ENCODE results near the gene PCMTD2. TPM values are rescaled to one million over a fixed set of nuclear protein-coding genes. Genes with fewer than 3 reads are reported as not detected.

Gene PCMTD2
- total RNA-seq, 1 experiment from 2014 or later = 45.7 TPM

GRCh38 chr20:64207641-64208590 lies 47.6 kb upstream of the PCMTD2 start:
- TF ChIP-seq EZH2phosphoT487 (IDR thresholded peaks at IDR 0.05; ENCODE audit: borderline replicate concordance, low read length) = no peak
- TF ChIP-seq, protein P1, sequence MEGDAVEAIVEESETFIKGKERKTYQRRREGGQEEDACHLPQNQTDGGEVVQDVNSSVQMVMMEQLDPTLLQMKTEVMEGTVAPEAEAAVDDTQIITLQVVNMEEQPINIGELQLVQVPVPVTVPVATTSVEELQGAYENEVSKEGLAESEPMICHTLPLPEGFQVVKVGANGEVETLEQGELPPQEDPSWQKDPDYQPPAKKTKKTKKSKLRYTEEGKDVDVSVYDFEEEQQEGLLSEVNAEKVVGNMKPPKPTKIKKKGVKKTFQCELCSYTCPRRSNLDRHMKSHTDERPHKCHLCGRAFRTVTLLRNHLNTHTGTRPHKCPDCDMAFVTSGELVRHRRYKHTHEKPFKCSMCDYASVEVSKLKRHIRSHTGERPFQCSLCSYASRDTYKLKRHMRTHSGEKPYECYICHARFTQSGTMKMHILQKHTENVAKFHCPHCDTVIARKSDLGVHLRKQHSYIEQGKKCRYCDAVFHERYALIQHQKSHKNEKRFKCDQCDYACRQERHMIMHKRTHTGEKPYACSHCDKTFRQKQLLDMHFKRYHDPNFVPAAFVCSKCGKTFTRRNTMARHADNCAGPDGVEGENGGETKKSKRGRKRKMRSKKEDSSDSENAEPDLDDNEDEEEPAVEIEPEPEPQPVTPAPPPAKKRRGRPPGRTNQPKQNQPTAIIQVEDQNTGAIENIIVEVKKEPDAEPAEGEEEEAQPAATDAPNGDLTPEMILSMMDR (conservative IDR thresholded peaks at IDR 0.05; ENCODE audit: low read depth, low read length) = no peak
- no peak for TF ChIP-seq EZH2 (IDR thresholded peaks at IDR 0.05; ENCODE audit: low read length, unreplicated experiment)
- no TSS peak for BruUV-seq (replicated peaks)
- no peaks in the 10 kb centered on the region for H3K9me2 ChIP-seq (replicated peaks; ENCODE audit: low read length)

GRCh38 chr20:64209148-64209547 lies 46.4 kb upstream of the PCMTD2 start:
- Histone ChIP-seq H3K36me3 (ENCODE audit: low read depth, low read length) (no peaks in the 10 kb centered on the region), H3K27me3 (ENCODE audit: low read length) (peaks cover 42% of the 10 kb centered on the region), H2AFZ (ENCODE audit: low read length) (no peak overlapping the region), H3K27ac (ENCODE audit: low read length) (no peak overlapping the region), H3F3A (ENCODE audit: low read length, unreplicated experiment) (no peaks in the 10 kb centered on the region), H3K9me3 (ENCODE audit: low read length) (no peaks in the 10 kb centered on the region), H3K4me1 (ENCODE audit: insufficient read depth, low read length) (no peaks in the 10 kb centered on the region), H3K4me2 (ENCODE audit: low read length) (no peak overlapping the region), H3K9ac (ENCODE audit: low read length) (no peak overlapping the region), H3K79me2 (ENCODE audit: low read length) (no peaks in the 10 kb centered on the region), H4K20me1 (ENCODE audit: low read length) (no peaks in the 10 kb centered on the region), H3K4me3 (ENCODE audit: low read length) (no peak overlapping the region), H3K9me2 (replicated peaks; ENCODE audit: low read length) (no peaks in the 10 kb centered on the region)
- BruUV-seq (replicated peaks) = no TSS peak
- no peak for ATAC-seq
- DNase-seq = no peak
- no peak for TF ChIP-seq EZH2phosphoT487 (IDR thresholded peaks at IDR 0.05; ENCODE audit: borderline replicate concordance, low read length)
- TF ChIP-seq, protein P1 (conservative IDR thresholded peaks at IDR 0.05; ENCODE audit: low read depth, low read length) = no peak
- no peak for TF ChIP-seq EZH2 (IDR thresholded peaks at IDR 0.05; ENCODE audit: low read length, unreplicated experiment)
- ChIA-PET POLR2A (ENCODE audit: unreplicated experiment) (no interaction called here), CTCF (no interaction called here)
- intact Hi-C loops (cut with micrococcal nuclease) = no loop called here

More at GRCh38 chr20:64207641-64208590, 47.6 kb upstream of the PCMTD2 start:
- no peak overlapping the region for H3K4me3 ChIP-seq (ENCODE audit: low read length)
- no peaks in the 10 kb centered on the region for H3F3A ChIP-seq (ENCODE audit: low read length, unreplicated experiment)
- no peak overlapping the region for H3K4me2 ChIP-seq (ENCODE audit: low read length)
- H3K79me2 ChIP-seq (ENCODE audit: low read length) = no peaks in the 10 kb centered on the region
- H3K9me3 ChIP-seq (ENCODE audit: low read length) = no peaks in the 10 kb centered on the region
- intact Hi-C loops (cut with micrococcal nuclease) = no loop called here
- no peak for DNase-seq
- ChIA-PET CTCF (no interaction called here), POLR2A (ENCODE audit: unreplicated experiment) (no interaction called here)
- no peak overlapping the region for H2AFZ ChIP-seq (ENCODE audit: low read length)
- H3K27me3 ChIP-seq (ENCODE audit: low read length) = peaks cover 32% of the 10 kb centered on the region
- no peak overlapping the region for H3K27ac ChIP-seq (ENCODE audit: low read length)
- ATAC-seq = no peak
- H4K20me1 ChIP-seq (ENCODE audit: low read length) = no peaks in the 10 kb centered on the region
- no peaks in the 10 kb centered on the region for H3K36me3 ChIP-seq (ENCODE audit: low read depth, low read length)
- no peak overlapping the region for H3K9ac ChIP-seq (ENCODE audit: low read length)
- no peaks in the 10 kb centered on the region for H3K4me1 ChIP-seq (ENCODE audit: insufficient read depth, low read length)
